ENCODE results near the gene SMARCAD1. TPM values are rescaled to one million over a fixed set of nuclear protein-coding genes. Genes with fewer than 3 reads are reported as not detected.

Gene SMARCAD1
- polyA plus RNA-seq, 1 of the 3 experiments (the other 2 are of a cell fraction): 10.7 TPM

DNA sequence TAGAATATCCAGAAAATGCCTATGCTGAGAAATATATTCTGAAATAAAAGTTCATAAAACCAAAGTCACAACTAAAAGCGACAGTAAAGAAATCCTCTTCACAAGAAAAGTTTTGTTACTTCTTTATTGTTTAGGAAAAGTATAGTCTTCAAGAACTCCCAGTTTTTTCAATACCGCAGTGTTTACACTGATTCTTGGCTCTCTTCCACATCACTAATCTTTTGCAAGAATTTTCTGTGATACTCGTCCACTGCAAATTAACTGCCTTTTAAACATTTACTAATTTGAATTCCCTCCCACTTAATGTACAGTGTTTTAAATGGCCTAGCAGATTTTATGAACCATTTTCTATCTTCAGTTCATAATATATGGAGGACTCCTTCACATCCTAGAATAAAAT, 69.9 kb downstream of the SMARCAD1 start:
- H3K9me2 ChIP-seq: no peaks in the 10 kb centered on the region
- no peak overlapping the region for H3K4me2 ChIP-seq
- H3K4me1 ChIP-seq (ENCODE audit: control insufficient read depth in 1 of 2, insufficient read depth in 2 of 2, low read depth in 1 of 2, low read length in 1 of 2): no peaks in the 10 kb centered on the region
- no peaks in the 10 kb centered on the region for H3K27me3 ChIP-seq (ENCODE audit: insufficient read depth)
- H2AFZ ChIP-seq (ENCODE audit: low read depth): no peak overlapping the region
- 0 out of 2 replicates have a peak, but pooled peaks cover 4% of the 10 kb centered on the region for H3K79me2 ChIP-seq (ENCODE audit: insufficient read depth)
- DNase-seq: no peak
- WGBS (ENCODE audit: low lambda C conversion rate): 94% methylated on average over 3 of the region's 3 CpGs
- TF ChIP-seq FOXM1 (IDR thresholded peaks at IDR 0.05; ENCODE audit: low read depth): no peak
- TF ChIP-seq YY1 (IDR thresholded peaks at IDR 0.05; ENCODE audit: low read depth): no peak
- TF ChIP-seq NRF1 (IDR thresholded peaks at IDR 0.05; ENCODE audit: low read depth, low read length): no peak
- TF ChIP-seq EP300 (IDR thresholded peaks at IDR 0.05; ENCODE audit: borderline replicate concordance in 1 of 2, low read depth in 1 of 2, low read length in 1 of 2): no peak
- TF ChIP-seq PBX3 (IDR thresholded peaks at IDR 0.05): no peak
- no peak for TF ChIP-seq MXI1 (IDR thresholded peaks at IDR 0.05; ENCODE audit: low read depth, low read length)
- TF ChIP-seq JUND (IDR thresholded peaks at IDR 0.05): no peak
- TF ChIP-seq IRF3 (IDR thresholded peaks at IDR 0.05; ENCODE audit: low read depth, low read length): no peak
- H3K27ac ChIP-seq (ENCODE audit: low read depth in 2 of 2, low read length in 1 of 2): no peak overlapping the region
- peaks cover 22% of the 10 kb centered on the region for H3F3A ChIP-seq (replicated peaks; ENCODE audit: insufficient read depth)
- peaks cover 82 to 83% of the 10 kb centered on the region in 2 experiments for H3K36me3 ChIP-seq (replicated peaks in 1 of 2; ENCODE audit: control insufficient read depth in 1 of 2, insufficient read depth in 2 of 2, low read length in 1 of 2)
- no peaks in the 10 kb centered on the region for H4K20me1 ChIP-seq (ENCODE audit: insufficient read depth)
- no peaks in the 10 kb centered on the region for H3K9me3 ChIP-seq
- CTCF ChIA-PET: no interaction called here
- POLR2A ChIA-PET: no interaction called here
- H3K4me3 ChIP-seq (ENCODE audit: low read depth in 2 of 2, low read length in 1 of 2): no peak overlapping the region
- H3K9ac ChIP-seq: no peak overlapping the region

DNA sequence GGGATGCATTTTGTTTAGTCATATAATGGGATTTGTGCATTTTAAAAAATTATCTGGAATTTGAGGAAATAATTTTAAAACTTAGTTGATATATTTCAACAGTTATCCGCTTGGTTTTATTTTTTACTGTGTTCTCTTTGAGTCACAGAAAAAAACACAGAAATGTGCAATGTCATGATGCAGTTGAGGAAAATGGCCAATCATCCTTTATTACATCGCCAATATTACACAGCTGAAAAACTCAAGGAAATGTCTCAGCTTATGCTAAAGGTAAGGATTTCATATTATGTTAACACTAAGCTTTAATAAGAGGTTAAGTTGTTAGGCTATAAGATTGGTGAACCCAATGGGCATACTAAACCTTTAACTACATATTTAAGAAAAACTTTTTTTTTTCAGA, 71.1 kb downstream of the SMARCAD1 start:
- Histone ChIP-seq H3K27ac (ENCODE audit: low read depth in 2 of 2, low read length in 1 of 2) (no peak overlapping the region), H3F3A (replicated peaks; ENCODE audit: insufficient read depth) (peaks cover 15% of the 10 kb centered on the region), H3K4me3 (ENCODE audit: low read depth in 2 of 2, low read length in 1 of 2) (no peak overlapping the region), H3K9ac (no peak overlapping the region), H3K9me2 (no peaks in the 10 kb centered on the region), H4K20me1 (ENCODE audit: insufficient read depth) (no peaks in the 10 kb centered on the region), H3K27me3 (ENCODE audit: insufficient read depth) (no peaks in the 10 kb centered on the region), H2AFZ (ENCODE audit: low read depth) (no peak overlapping the region), H3K36me3 (replicated peaks in 1 of 2; ENCODE audit: control insufficient read depth in 1 of 2, insufficient read depth in 2 of 2, low read length in 1 of 2) (peaks cover 82 to 83% of the 10 kb centered on the region in 2 experiments), H3K4me1 (ENCODE audit: control insufficient read depth in 1 of 2, insufficient read depth in 2 of 2, low read depth in 1 of 2, low read length in 1 of 2) (no peaks in the 10 kb centered on the region), H3K4me2 (no peak overlapping the region), H3K79me2 (ENCODE audit: insufficient read depth) (0 out of 2 replicates have a peak, but pooled peaks cover 4% of the 10 kb centered on the region), H3K9me3 (no peaks in the 10 kb centered on the region)
- no peak for TF ChIP-seq RCOR1 (IDR thresholded peaks at IDR 0.05; ENCODE audit: low read length)
- no peak for TF ChIP-seq JUND (IDR thresholded peaks at IDR 0.05)
- TF ChIP-seq SMC3 (IDR thresholded peaks at IDR 0.05; ENCODE audit: low read depth, low read length): no peak
- no peak for TF ChIP-seq TCF12 (IDR thresholded peaks at IDR 0.05)
- no peak for TF ChIP-seq PBX3 (IDR thresholded peaks at IDR 0.05)
- no peak for TF ChIP-seq FOXM1 (IDR thresholded peaks at IDR 0.05; ENCODE audit: low read depth)
- no peak for TF ChIP-seq CHD2 (IDR thresholded peaks at IDR 0.05; ENCODE audit: low read length, partially characterized antibody)
- TF ChIP-seq MEF2A (IDR thresholded peaks at IDR 0.05; ENCODE audit: borderline replicate concordance, low read depth): no peak
- no peak for TF ChIP-seq USF1 (IDR thresholded peaks at IDR 0.05; ENCODE audit: borderline replicate concordance, low read depth)
- no peak for TF ChIP-seq GABPA (IDR thresholded peaks at IDR 0.05; ENCODE audit: low read depth)
- no peak for TF ChIP-seq TEAD4 (IDR thresholded peaks at IDR 0.05; ENCODE audit: borderline replicate concordance, insufficient read depth)
- TF ChIP-seq FOXJ3 (CRISPR knock-in tag; IDR thresholded peaks at IDR 0.05): no peak
- TF ChIP-seq RAD21 (IDR thresholded peaks at IDR 0.05; ENCODE audit: low read length): no peak
- 99% methylated on average over 2 of the region's 2 CpGs for WGBS (ENCODE audit: low lambda C conversion rate)
- POLR2A ChIA-PET: no interaction called here
- DNase-seq: no peak
- CTCF ChIA-PET: no interaction called here
